ENCODE measurements around the gene LRPAP1. TPM values are rescaled to one million over a fixed set of nuclear protein-coding genes. Genes with fewer than 3 reads are reported as not detected.
A peak's percentile ranks its signal among the peaks of the same experiment; 100 is the strongest.

The LRPAP1 gene
- total RNA-seq, 1 donor, result 82.9 TPM

DNA sequence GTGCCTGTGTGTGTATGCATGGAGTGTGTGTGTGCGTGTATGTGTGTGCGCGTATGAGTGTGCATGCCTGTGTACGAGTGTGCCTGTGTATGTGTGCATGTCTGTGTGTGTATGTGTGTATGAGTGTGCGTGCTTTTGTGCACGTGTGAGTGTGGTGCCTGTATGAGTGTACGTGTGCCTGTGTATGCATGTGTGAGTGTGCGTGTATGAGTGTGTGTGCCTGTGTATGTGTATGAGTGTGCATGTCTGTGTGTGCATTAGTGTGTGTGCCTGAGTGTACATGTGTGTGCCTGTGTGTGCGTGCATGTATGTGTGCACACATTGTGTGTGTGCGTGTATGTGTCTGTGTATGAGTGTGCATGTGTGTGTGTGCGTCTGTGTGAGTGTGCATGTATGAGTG is 63.4 kb downstream of the LRPAP1 start:
- no peak for DNase-seq (ENCODE audit: insufficient read length, low spot score, missing footprints)
- Histone ChIP-seq H3K4me2 (ENCODE audit: insufficient read depth, low read length) (no peak overlapping the region), H2AFZ (ENCODE audit: low read length) (no peak overlapping the region), H3K4me3 (ENCODE audit: insufficient read depth, low read length) (no peak overlapping the region), H3K4me1 (ENCODE audit: insufficient read depth, low read length) (no peaks in the 10 kb centered on the region), H3K79me2 (ENCODE audit: insufficient read depth, low read length) (no peaks in the 10 kb centered on the region), H3K27ac (ENCODE audit: low read depth, low read length) (no peak overlapping the region), H3K27me3 (ENCODE audit: insufficient read depth, low read length) (peaks cover 7% of the 10 kb centered on the region), H3K9me3 (ENCODE audit: low read depth, low read length) (no peaks in the 10 kb centered on the region), H3K36me3 (ENCODE audit: insufficient read depth, low read length) (no peaks in the 10 kb centered on the region), H4K20me1 (ENCODE audit: insufficient read depth, low read length) (peaks cover 3% of the 10 kb centered on the region)
- TF ChIP-seq, protein P1, sequence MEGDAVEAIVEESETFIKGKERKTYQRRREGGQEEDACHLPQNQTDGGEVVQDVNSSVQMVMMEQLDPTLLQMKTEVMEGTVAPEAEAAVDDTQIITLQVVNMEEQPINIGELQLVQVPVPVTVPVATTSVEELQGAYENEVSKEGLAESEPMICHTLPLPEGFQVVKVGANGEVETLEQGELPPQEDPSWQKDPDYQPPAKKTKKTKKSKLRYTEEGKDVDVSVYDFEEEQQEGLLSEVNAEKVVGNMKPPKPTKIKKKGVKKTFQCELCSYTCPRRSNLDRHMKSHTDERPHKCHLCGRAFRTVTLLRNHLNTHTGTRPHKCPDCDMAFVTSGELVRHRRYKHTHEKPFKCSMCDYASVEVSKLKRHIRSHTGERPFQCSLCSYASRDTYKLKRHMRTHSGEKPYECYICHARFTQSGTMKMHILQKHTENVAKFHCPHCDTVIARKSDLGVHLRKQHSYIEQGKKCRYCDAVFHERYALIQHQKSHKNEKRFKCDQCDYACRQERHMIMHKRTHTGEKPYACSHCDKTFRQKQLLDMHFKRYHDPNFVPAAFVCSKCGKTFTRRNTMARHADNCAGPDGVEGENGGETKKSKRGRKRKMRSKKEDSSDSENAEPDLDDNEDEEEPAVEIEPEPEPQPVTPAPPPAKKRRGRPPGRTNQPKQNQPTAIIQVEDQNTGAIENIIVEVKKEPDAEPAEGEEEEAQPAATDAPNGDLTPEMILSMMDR (IDR thresholded peaks at IDR 0.05; ENCODE audit: extremely low read depth, low read depth, low read length), result no peak

DNA sequence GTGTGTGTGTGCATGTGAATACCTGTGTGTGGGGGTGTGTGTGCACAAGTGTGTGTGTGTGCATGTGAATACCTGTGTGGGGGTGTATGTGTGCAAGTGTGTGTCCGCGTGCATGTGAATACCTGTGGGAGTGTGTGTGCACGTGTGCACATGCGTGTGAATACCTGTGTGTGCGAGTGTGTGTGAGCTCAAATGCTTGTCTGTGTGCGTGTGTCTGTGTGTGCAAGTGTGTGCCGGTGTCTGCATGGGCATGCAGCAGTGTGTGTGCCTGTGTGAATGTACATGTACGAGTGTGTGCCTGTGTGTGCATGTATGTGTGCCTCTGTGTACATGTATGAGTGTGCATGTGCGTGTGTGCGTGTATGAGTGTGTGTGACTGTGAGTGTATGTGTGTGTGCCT is 64.1 kb downstream of the LRPAP1 start:
- DNase-seq (ENCODE audit: insufficient read length, low spot score, missing footprints), result peak; percentile 73
- Histone ChIP-seq H3K79me2 (ENCODE audit: insufficient read depth, low read length) (no peaks in the 10 kb centered on the region), H3K9me3 (ENCODE audit: low read depth, low read length) (no peaks in the 10 kb centered on the region), H3K4me2 (ENCODE audit: insufficient read depth, low read length) (no peak overlapping the region), H3K36me3 (ENCODE audit: insufficient read depth, low read length) (no peaks in the 10 kb centered on the region), H3K4me3 (ENCODE audit: insufficient read depth, low read length) (no peak overlapping the region), H4K20me1 (ENCODE audit: insufficient read depth, low read length) (peaks cover 3% of the 10 kb centered on the region), H2AFZ (ENCODE audit: low read length) (no peak overlapping the region), H3K27ac (ENCODE audit: low read depth, low read length) (no peak overlapping the region), H3K27me3 (ENCODE audit: insufficient read depth, low read length) (peaks cover 10% of the 10 kb centered on the region), H3K4me1 (ENCODE audit: insufficient read depth, low read length) (no peaks in the 10 kb centered on the region)
- TF ChIP-seq, protein P1 (IDR thresholded peaks at IDR 0.05; ENCODE audit: extremely low read depth, low read depth, low read length), result no peak

DNA sequence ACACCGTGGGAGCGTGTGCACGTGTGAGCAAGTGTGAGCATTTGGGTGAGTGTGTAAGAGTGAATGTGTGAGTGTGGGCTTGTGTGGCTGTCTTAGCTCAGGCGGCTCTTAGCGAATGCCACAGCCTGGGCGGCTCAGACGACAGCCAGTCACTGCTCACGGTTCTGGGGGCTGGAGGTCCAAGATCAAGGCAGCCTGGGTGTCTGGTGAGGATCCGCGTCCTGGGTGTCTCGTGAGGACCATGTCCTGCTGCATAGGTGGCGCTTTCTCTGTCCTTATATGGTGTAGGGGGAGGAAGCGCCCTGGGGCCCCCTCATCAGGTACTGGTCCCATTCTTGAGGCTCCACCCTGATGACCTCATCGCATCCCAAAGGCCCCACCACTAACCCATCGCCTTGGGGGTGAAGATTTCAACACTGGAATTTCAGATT is 64.6 kb downstream of the LRPAP1 start:
- Histone ChIP-seq H3K27me3 (ENCODE audit: insufficient read depth, low read length) (peaks cover 13% of the 10 kb centered on the region), H3K4me1 (ENCODE audit: insufficient read depth, low read length) (no peaks in the 10 kb centered on the region), H3K79me2 (ENCODE audit: insufficient read depth, low read length) (no peaks in the 10 kb centered on the region), H2AFZ (ENCODE audit: low read length) (no peak overlapping the region), H3K9me3 (ENCODE audit: low read depth, low read length) (no peaks in the 10 kb centered on the region), H3K4me2 (ENCODE audit: insufficient read depth, low read length) (no peak overlapping the region), H3K36me3 (ENCODE audit: insufficient read depth, low read length) (no peaks in the 10 kb centered on the region), H4K20me1 (ENCODE audit: insufficient read depth, low read length) (peaks cover 3% of the 10 kb centered on the region), H3K27ac (ENCODE audit: low read depth, low read length) (no peak overlapping the region), H3K4me3 (ENCODE audit: insufficient read depth, low read length) (no peak overlapping the region)
- TF ChIP-seq, protein P1 (IDR thresholded peaks at IDR 0.05; ENCODE audit: extremely low read depth, low read depth, low read length), result no peak
- DNase-seq (ENCODE audit: insufficient read length, low spot score, missing footprints), result peak; percentile 81

DNA sequence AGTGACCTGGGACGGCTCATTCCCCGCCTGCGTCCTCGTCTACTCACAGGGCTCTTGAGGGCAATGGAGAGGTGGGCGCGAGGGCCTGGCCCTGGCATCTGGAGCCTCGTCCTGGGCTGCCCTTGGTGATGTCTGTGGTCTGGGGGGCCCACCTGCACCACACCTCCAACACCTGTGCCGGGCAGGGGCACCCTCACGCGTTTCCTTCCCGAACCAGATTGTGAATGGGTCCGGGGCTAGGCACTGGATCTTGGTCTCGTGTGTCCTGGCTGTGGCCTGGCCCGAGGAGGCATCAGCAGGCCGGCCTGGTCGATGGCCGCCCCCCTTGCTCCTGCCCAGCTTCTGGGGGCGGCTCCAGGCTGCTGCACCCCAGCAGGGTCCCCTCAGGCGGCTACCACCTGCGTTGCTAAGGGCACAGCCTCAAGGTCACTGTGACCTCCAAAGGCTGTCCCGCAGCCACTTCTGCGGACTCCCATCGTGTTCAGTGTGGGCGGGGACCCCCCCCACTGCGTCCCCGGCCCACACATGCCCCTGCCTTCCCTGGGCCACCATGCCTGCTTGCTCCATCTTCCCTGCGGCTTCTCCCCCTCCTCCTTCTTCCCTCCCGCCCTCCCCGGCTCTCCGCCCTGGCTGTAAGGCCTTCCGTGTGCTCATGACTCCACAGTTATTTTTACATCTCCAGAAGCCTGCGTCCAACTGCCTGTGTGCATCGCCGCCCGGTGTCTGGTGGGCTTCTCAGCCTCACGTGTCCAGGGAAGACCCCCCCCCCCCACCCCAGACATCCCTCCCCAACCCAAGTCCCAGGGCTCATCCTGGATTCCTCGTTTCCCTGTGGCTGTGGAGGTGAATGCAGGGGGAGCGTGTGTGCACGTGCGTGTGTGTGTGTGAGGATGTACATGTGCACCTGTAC is 65.3 kb downstream of the LRPAP1 start:
- H3K27ac ChIP-seq (ENCODE audit: low read depth, low read length), result no peak overlapping the region
- H4K20me1 ChIP-seq (ENCODE audit: insufficient read depth, low read length), result peaks cover 3% of the 10 kb centered on the region
- no peak overlapping the region for H3K4me2 ChIP-seq (ENCODE audit: insufficient read depth, low read length)
- no peak overlapping the region for H3K4me3 ChIP-seq (ENCODE audit: insufficient read depth, low read length)
- H3K4me1 ChIP-seq (ENCODE audit: insufficient read depth, low read length), result no peaks in the 10 kb centered on the region
- no peaks in the 10 kb centered on the region for H3K9me3 ChIP-seq (ENCODE audit: low read depth, low read length)
- no peak overlapping the region for H2AFZ ChIP-seq (ENCODE audit: low read length)
- H3K79me2 ChIP-seq (ENCODE audit: insufficient read depth, low read length), result no peaks in the 10 kb centered on the region
- DNase-seq (ENCODE audit: insufficient read length, low spot score, missing footprints), result peak; percentile 74
- TF ChIP-seq, protein P1 (IDR thresholded peaks at IDR 0.05; ENCODE audit: extremely low read depth, low read depth, low read length), result no peak
- H3K36me3 ChIP-seq (ENCODE audit: insufficient read depth, low read length), result no peaks in the 10 kb centered on the region
- peaks cover 20% of the 10 kb centered on the region for H3K27me3 ChIP-seq (ENCODE audit: insufficient read depth, low read length)
